GM18526 (cell line): Measurements from ENCODE around the gene PRICKLE2.

Experiments used
- POLR2A ChIP-seq: IDR thresholded peaks from 3 replicates; pipeline ENCODE4 v1.6.1; 2011; ENCODE audit not compliant: insufficient read length; ENCODE audit errors: extremely low read depth

PRICKLE2 gene

GRCh38 chr3:64237083-64237482, 11.8 kb upstream of the PRICKLE2 start:
- TF ChIP-seq POLR2A = no peak

- no peak for TF ChIP-seq POLR2A
These were observed 10.3 kb upstream of the PRICKLE2 start for GRCh38 chr3:64235605-64236004.

- TF ChIP-seq POLR2A = no peak
These were observed 9.3 kb upstream of the PRICKLE2 start for GRCh38 chr3:64234571-64234970.

- no peak for TF ChIP-seq POLR2A
These were observed 7.6 kb upstream of the PRICKLE2 start for GRCh38 chr3:64232821-64233220.

- TF ChIP-seq POLR2A = no peak
These were observed 4.6 kb upstream of the PRICKLE2 start for GRCh38 chr3:64229903-64230302.

- no peak for TF ChIP-seq POLR2A
These were observed 2.8 kb upstream of the PRICKLE2 start for GRCh38 chr3:64228110-64228509.

GRCh38 chr3:64226730-64227129, 1.5 kb upstream of the PRICKLE2 start:
- TF ChIP-seq POLR2A = no peak

- no peak for TF ChIP-seq POLR2A
These were observed 631 bp upstream of the PRICKLE2 start for GRCh38 chr3:64225695-64226499.

GRCh38 chr3:64223791-64224745, 1.2 kb downstream of the PRICKLE2 start:
- TF ChIP-seq POLR2A = no peak

GRCh38 chr3:64222501-64223111, 2.7 kb downstream of the PRICKLE2 start:
- TF ChIP-seq POLR2A = no peak

- TF ChIP-seq POLR2A = no peak
These were observed 3.6 kb downstream of the PRICKLE2 start for GRCh38 chr3:64221571-64222257.

GRCh38 chr3:64220161-64220914, 4.9 kb downstream of the PRICKLE2 start:
- no peak for TF ChIP-seq POLR2A

- TF ChIP-seq POLR2A = no peak
These were observed 6.5 kb downstream of the PRICKLE2 start for GRCh38 chr3:64218746-64219145.

- no peak for TF ChIP-seq POLR2A
These were observed 6.9 kb downstream of the PRICKLE2 start for GRCh38 chr3:64218329-64218728.
